GM23338 (cell line): Measurements from ENCODE around the gene ACOT8. TPM values are rescaled to one million over a fixed set of nuclear protein-coding genes. Genes with fewer than 3 reads are reported as not detected.

Experiments used
- ATAC-seq: fragments of 200-7000 bp; cut with Tn5 transposase; 3 replicates; pipeline ENCODE4 v1.9.1; 2020
- DNase-seq: peaks from one replicate; pipeline ENCODE4 v3.0.0-alpha.2; 2015; ENCODE audit warnings: low spot score
- H2AFZ ChIP-seq: fragments of 200-600 bp; sonication (generic); 2 replicates; pipeline ENCODE4 v1.8.0; 2016; ENCODE audit warnings: antibody characterized with exemption, mild to moderate bottlenecking, moderate library complexity
- H3F3A ChIP-seq: fragments of 200-600 bp; sonication (generic); replicated peaks from 2 replicates; pipeline ENCODE4 v1.8.0; 2017; ENCODE audit warnings: antibody characterized with exemption, mixed run types, low read depth
- H3K27ac ChIP-seq: fragments of 200-600 bp; sonication (generic); 2 replicates; pipeline ENCODE4 v1.6.1; 2016; ENCODE audit warnings: low read depth
- H3K27me3 ChIP-seq: fragments of 200-600 bp; sonication (generic); 2 replicates; pipeline ENCODE4 v1.8.0; 2016; ENCODE audit warnings: mild to moderate bottlenecking, mixed run types, moderate library complexity; ENCODE audit not compliant: insufficient read depth
- H3K36me3 ChIP-seq: fragments of 200-600 bp; sonication (generic); 2 replicates; pipeline ENCODE4 v1.8.0; 2016; ENCODE audit warnings: mild to moderate bottlenecking; ENCODE audit not compliant: insufficient read depth
- H3K4me1 ChIP-seq: fragments of 200-600 bp; sonication (generic); 2 replicates; pipeline ENCODE4 v1.8.0; 2016; ENCODE audit warnings: mild to moderate bottlenecking, moderate library complexity; ENCODE audit not compliant: insufficient read depth
- H3K4me2 ChIP-seq: fragments of 200-600 bp; sonication (generic); 2 replicates; pipeline ENCODE4 v1.7.1; 2017; ENCODE audit warnings: mixed run types
- H3K4me3 ChIP-seq: fragments of 200-600 bp; sonication (generic); 2 replicates; pipeline ENCODE4 v1.6.1; 2016; ENCODE audit warnings: mixed run types
- H3K79me2 ChIP-seq: fragments of 200-600 bp; sonication (generic); replicated peaks from 2 replicates; pipeline ENCODE4 v1.8.0; 2017; ENCODE audit warnings: mild to moderate bottlenecking; ENCODE audit not compliant: insufficient read depth
- H3K9me2 ChIP-seq: fragments of 200-600 bp; sonication (generic); 2 replicates; pipeline ENCODE4 v1.8.0; 2017; ENCODE audit not compliant: insufficient read depth
- H4K20me1 ChIP-seq: fragments of 200-600 bp; sonication (generic); replicated peaks from 2 replicates; pipeline ENCODE4 v1.8.0; 2017; ENCODE audit warnings: mild to moderate bottlenecking; ENCODE audit not compliant: insufficient read depth
- H3K27ac Mint-ChIP-seq: 2 replicates; pipeline ENCODE4 v1.8.0; 2020; ENCODE audit warnings: inconsistent platforms, mild to moderate bottlenecking, moderate library complexity, mixed read lengths
- H3K27me3 Mint-ChIP-seq: 3 replicates; pipeline ENCODE4 v1.8.0; 2022; ENCODE audit warnings: low read depth, mild to moderate bottlenecking, moderate library complexity, mixed read lengths, inconsistent platforms; ENCODE audit not compliant: insufficient read depth, poor library complexity
- H3K36me3 Mint-ChIP-seq: 3 replicates; pipeline ENCODE4 v1.8.0; 2021; ENCODE audit warnings: low read depth, mild to moderate bottlenecking, inconsistent platforms, moderate library complexity, mixed read lengths
- H3K4me1 Mint-ChIP-seq: 3 replicates; pipeline ENCODE4 v1.8.0; 2020; ENCODE audit warnings: mild to moderate bottlenecking, inconsistent platforms, mixed read lengths
- H3K4me3 Mint-ChIP-seq: 3 replicates; pipeline ENCODE4 v1.8.0; 2021; ENCODE audit warnings: moderate library complexity, mild to moderate bottlenecking, inconsistent platforms, mixed read lengths
- H3K9me3 Mint-ChIP-seq: 3 replicates; pipeline ENCODE4 v1.8.0; 2020; ENCODE audit warnings: moderate library complexity, mild to moderate bottlenecking, inconsistent platforms, mixed read lengths
- CTCF ChIP-seq, 2 experiments: fragments of 200-600 bp in 1 of 2; sonication (generic) in 1 of 2; conservative IDR thresholded peaks; 2 replicates each; pipeline versions ENCODE4 v1.5.1 to v1.6.1; 2016 to 2017; ENCODE audit warnings: antibody characterized with exemption in 2 of 2, low read depth in 2 of 2, mild to moderate bottlenecking in 2 of 2, moderate library complexity in 1 of 2
- EZH2 ChIP-seq: fragments of 200-600 bp; sonication (generic); IDR thresholded peaks from one replicate; pipeline ENCODE4 v1.8.0; 2017; ENCODE audit warnings: antibody characterized with exemption, mild to moderate bottlenecking, low read depth; ENCODE audit not compliant: unreplicated experiment
- EZH2phosphoT487 ChIP-seq: fragments of 200-600 bp; sonication (generic); IDR thresholded peaks from one replicate; pipeline ENCODE4 v1.8.1; 2018; ENCODE audit warnings: antibody characterized with exemption; ENCODE audit not compliant: unreplicated experiment
- JUNB ChIP-seq: IDR thresholded peaks from one replicate; pipeline ENCODE4 v1.6.1; 2016; ENCODE audit warnings: antibody characterized with exemption; ENCODE audit not compliant: unreplicated experiment
- NANOG ChIP-seq: IDR thresholded peaks from 2 replicates; pipeline ENCODE4 v1.6.1; 2016; ENCODE audit warnings: antibody characterized with exemption, borderline replicate concordance
- POLR2AphosphoS5 ChIP-seq: IDR thresholded peaks from 2 replicates; pipeline ENCODE4 v1.6.1; 2016; ENCODE audit warnings: antibody characterized with exemption, low read depth
- REST ChIP-seq: IDR thresholded peaks from one replicate; pipeline ENCODE4 v1.6.1; 2018; ENCODE audit warnings: antibody characterized with exemption; ENCODE audit not compliant: unreplicated experiment
- STAT1 ChIP-seq: IDR thresholded peaks from one replicate; pipeline ENCODE4 v1.6.1; 2016; ENCODE audit warnings: antibody characterized with exemption; ENCODE audit not compliant: unreplicated experiment
- ZNF114 ChIP-seq: fragments of 250-450 bp; sonication (Bioruptor Pico); IDR thresholded peaks from 2 replicates; pipeline ENCODE4 v1.5.0; 2020; ENCODE audit warnings: mild to moderate bottlenecking, moderate library complexity
- ZNF331 ChIP-seq: fragments of 250-450 bp; sonication (Bioruptor Pico); IDR thresholded peaks from 2 replicates; pipeline ENCODE4 v1.5.0; 2020; ENCODE audit warnings: low read depth, mild to moderate bottlenecking, moderate library complexity
- polyA plus RNA-seq: library from polyadenylated mRNA; unstranded; fragments of >200 nt; fragmentation: Nextera tagmentation; extraction: Ambion mirVana; gene quantifications from 2 replicates; pipeline ENCODE4 v1.2.1, GENCODE V29; 2016
- total RNA-seq: library from RNA; depleted of rRNA; stranded (reverse); fragments of >200 nt; shearing (Covaris generic); gene quantifications from 2 replicates; pipeline ENCODE4 v1.2.3, GENCODE V29; 2014

Gene ACOT8
- total and polyA plus RNA-seq, 2 experiments from 2014 or later = 42.0 to 75.2 TPM

- H3F3A ChIP-seq = 0 out of 2 replicates have a peak, but pooled peaks cover 6% of the 10 kb centered on the region
- ATAC-seq (peak; percentile 86), DNase-seq (peak; percentile 92)
- Mint-ChIP-seq H3K36me3 (peaks cover 18% of the 10 kb centered on the region), H3K27ac (peak overlapping the region; percentile 74; the same call in 1 of the 2 replicates), H3K9me3 (peaks cover 3% of the 10 kb centered on the region; the same call in 1 of the 3 replicates), H3K4me1 (peaks cover 14% of the 10 kb centered on the region; the same call in 2 of the 3 replicates), H3K27me3 (peaks cover 19% of the 10 kb centered on the region), H3K4me3 (peak overlapping the region; percentile 88)
- peaks cover 3% of the 10 kb centered on the region; the same call in 1 of the 2 replicates for H3K4me1 ChIP-seq
- no peak overlapping the region for H3K27ac ChIP-seq
- H3K79me2 ChIP-seq = 0 out of 2 replicates have a peak, but pooled peaks cover 5% of the 10 kb centered on the region
- H4K20me1 ChIP-seq = no peaks in the 10 kb centered on the region
- H3K9me2 ChIP-seq = no peaks in the 10 kb centered on the region
- H3K4me2 ChIP-seq = peak overlapping the region; percentile 99
- H2AFZ ChIP-seq = peak overlapping the region; percentile 90
- H3K27me3 ChIP-seq = no peaks in the 10 kb centered on the region
- peaks cover 3% of the 10 kb centered on the region; the same call in 1 of the 2 replicates for H3K36me3 ChIP-seq
- TF ChIP-seq CTCF (conservative IDR thresholded peaks at IDR 0.05; ENCODE audit: low read depth in 2 of 2) = peak; percentile 76 to 87
- TF ChIP-seq ZNF331 (CRISPR knock-in tag) = no peak
- no peak for TF ChIP-seq STAT1
- TF ChIP-seq POLR2AphosphoS5 = peak; percentile 59
- no peak for TF ChIP-seq REST
- TF ChIP-seq EZH2 = no peak
- H3K4me3 ChIP-seq = peak overlapping the region; percentile 86
Observed at GRCh38 chr20:45890077-45890984, 33.1 kb upstream of the ACOT8 start.

- Histone ChIP-seq H3K36me3 (peaks cover 3% of the 10 kb centered on the region; the same call in 1 of the 2 replicates), H3K4me1 (peaks cover 3% of the 10 kb centered on the region; the same call in 1 of the 2 replicates), H2AFZ (no peak overlapping the region), H3K27me3 (no peaks in the 10 kb centered on the region), H3K4me3 (no peak overlapping the region), H3K4me2 (no peak overlapping the region), H4K20me1 (no peaks in the 10 kb centered on the region; the same call in 1 of the 2 replicates), H3F3A (no peaks in the 10 kb centered on the region), H3K79me2 (0 out of 2 replicates have a peak, but pooled peaks cover 5% of the 10 kb centered on the region), H3K9me2 (no peaks in the 10 kb centered on the region), H3K27ac (no peak overlapping the region)
- H3K4me1 Mint-ChIP-seq = peaks cover 14% of the 10 kb centered on the region; the same call in 2 of the 3 replicates
- H3K27ac Mint-ChIP-seq = no peak overlapping the region
- DNase-seq (no peak), ATAC-seq (no peak)
- peaks cover 3% of the 10 kb centered on the region; the same call in 1 of the 3 replicates for H3K9me3 Mint-ChIP-seq
- TF ChIP-seq ZNF114 (CRISPR knock-in tag) (no peak), JUNB (no peak), ZNF331 (CRISPR knock-in tag) (no peak), REST (no peak), EZH2 (no peak), STAT1 (no peak), EZH2phosphoT487 (no peak), NANOG (no peak), CTCF (conservative IDR thresholded peaks at IDR 0.05; ENCODE audit: low read depth in 2 of 2) (no peak)
- H3K27me3 Mint-ChIP-seq = peaks cover 15% of the 10 kb centered on the region
- no peak overlapping the region for H3K4me3 Mint-ChIP-seq
- peaks cover 19% of the 10 kb centered on the region for H3K36me3 Mint-ChIP-seq
Observed at GRCh38 chr20:45888681-45889080, 31.5 kb upstream of the ACOT8 start.
